ENCODE measurements around the gene PDGFC. TPM values are rescaled to one million over a fixed set of nuclear protein-coding genes. Genes with fewer than 3 reads are reported as not detected.

Gene PDGFC
- total and polyA plus RNA-seq, 2 of the 13 experiments (the other 11 are each of a cell fraction or from before 2014, with no cell fraction given) = 4.6 to 9.1 TPM

DNA sequence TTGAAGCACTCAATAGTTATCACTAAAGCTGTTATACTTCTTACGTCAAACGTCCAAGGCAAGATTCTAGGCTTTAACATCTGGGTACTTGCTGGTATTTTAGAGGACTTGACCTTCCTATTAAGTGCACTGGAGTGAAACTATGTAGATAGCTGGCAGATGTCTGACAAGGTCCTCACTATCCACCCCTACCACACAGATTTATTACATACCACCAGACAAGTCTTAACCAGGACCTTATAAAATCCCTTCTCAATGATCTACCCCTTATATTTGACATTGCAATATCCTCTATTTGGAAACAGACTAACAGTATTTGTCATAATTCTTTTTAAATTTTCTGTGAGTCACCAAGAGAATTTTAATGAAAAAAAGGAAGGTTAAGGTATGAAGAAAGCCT, 78.8 kb downstream of the PDGFC start (continued):
- no peak for TF ChIP-seq ZNF441 (CRISPR knock-in tag; IDR thresholded peaks at IDR 0.05; ENCODE audit: borderline replicate concordance)
- no peak for TF ChIP-seq PAF1 (CRISPR knock-in tag; IDR thresholded peaks at IDR 0.05)
- TF ChIP-seq, protein P1, sequence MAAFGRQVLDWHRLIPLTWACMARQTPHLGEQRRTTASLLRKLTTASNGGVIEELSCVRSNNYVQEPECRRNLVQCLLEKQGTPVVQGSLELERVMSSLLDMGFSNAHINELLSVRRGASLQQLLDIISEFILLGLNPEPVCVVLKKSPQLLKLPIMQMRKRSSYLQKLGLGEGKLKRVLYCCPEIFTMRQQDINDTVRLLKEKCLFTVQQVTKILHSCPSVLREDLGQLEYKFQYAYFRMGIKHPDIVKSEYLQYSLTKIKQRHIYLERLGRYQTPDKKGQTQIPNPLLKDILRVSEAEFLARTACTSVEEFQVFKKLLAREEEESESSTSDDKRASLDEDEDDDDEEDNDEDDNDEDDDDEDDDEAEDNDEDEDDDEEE (CRISPR knock-in tag; IDR thresholded peaks at IDR 0.05) = no peak
- no peak for TF ChIP-seq SMARCC2 (IDR thresholded peaks at IDR 0.05)
- TF ChIP-seq ZNF260 (CRISPR knock-in tag; IDR thresholded peaks at IDR 0.05; ENCODE audit: borderline replicate concordance, low read depth) = no peak
- TF ChIP-seq ZFP41 (CRISPR knock-in tag; IDR thresholded peaks at IDR 0.05; ENCODE audit: borderline replicate concordance) = no peak
- no peak for TF ChIP-seq TBL1XR1 (IDR thresholded peaks at IDR 0.05; ENCODE audit: borderline replicate concordance, low read length, partially characterized antibody)
- TF ChIP-seq CBFB (CRISPR knock-in tag; IDR thresholded peaks at IDR 0.05) = no peak
- no peak for TF ChIP-seq FOXM1 (CRISPR knock-in tag; IDR thresholded peaks at IDR 0.05)

DNA sequence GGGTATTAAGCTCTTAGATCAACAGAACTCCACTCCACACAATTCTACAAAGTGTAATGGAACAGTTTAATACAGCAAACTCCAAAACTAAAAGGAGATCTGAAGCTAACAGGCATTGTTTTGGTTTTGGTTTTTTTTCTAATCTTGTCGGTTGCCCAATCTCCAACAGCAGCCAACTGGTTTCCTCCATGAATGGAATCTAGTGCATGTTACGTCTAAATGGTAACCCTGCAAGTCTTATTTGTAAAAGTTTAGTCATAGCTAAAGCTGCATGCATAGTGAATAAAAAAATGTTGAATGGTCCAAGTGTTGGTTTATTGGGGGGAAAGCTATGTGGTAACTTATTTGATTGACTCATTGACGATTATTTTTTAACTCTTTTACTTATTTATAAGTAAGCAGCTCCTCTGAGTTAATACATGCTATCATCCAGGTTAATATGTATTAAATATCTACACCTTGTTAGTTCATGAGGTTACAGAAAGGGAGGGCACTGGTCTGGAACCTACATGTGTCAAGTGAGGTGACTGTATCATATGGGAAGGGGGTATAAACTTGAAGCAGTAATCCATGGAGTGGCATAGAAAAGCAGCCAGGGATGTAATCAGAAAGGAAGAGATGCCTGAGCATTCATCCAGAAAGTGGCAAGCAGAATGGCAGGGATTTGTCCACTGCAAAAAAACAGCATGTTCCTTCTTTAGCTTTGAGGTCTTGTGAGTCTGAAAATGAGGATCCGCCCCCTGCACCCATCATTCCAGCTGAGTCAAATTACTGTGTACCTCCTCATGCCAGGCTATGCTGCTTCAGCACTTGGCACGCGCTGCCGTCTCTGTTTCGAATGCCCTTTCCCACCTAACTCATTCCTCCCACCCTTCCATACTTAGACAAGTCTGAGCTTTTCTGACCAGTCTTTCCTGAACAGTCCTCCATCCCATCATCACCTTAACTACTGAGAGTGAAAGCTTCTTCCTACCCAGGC, 81.7 kb downstream of the PDGFC start:
- H3K27ac ChIP-seq (ENCODE audit: extremely low read length, insufficient read depth, low read length) = no peak overlapping the region
- no peaks in the 10 kb centered on the region for H3K9me3 ChIP-seq (ENCODE audit: low read length)
- intact Hi-C loops (cut with micrococcal nuclease; ENCODE audit: unreplicated experiment) = no loop called here
- WGBS (ENCODE audit: low lambda C conversion rate) = 92% methylated on average over 8 of the region's 8 CpGs
- H4K20me1 ChIP-seq (ENCODE audit: insufficient read depth, low read length) = no peaks in the 10 kb centered on the region
- BruUV-seq (replicated peaks) = no TSS peak
- H3K4me3 ChIP-seq (replicated peaks in 1 of 3; ENCODE audit: insufficient read depth in 1 of 3, low read depth in 2 of 3, low read length in 3 of 3) = no peak overlapping the region
- H3K79me2 ChIP-seq (ENCODE audit: insufficient read depth, low read length) = no peaks in the 10 kb centered on the region
- H3K9ac ChIP-seq (ENCODE audit: insufficient read depth, low read depth, low read length) = no peak overlapping the region
- ChIA-PET POLR2A (no interaction called here), CTCF (ENCODE audit: low intra/inter-chr PET ratio, low total read pairs) (no interaction called here)
- DNase-seq (ENCODE audit: low spot score) (no peak), FAIRE-seq (no peak), ATAC-seq (no peak)
- no peaks in the 10 kb centered on the region for H3K4me1 ChIP-seq (ENCODE audit: insufficient read depth, low read length)
- in situ Hi-C loops (cut with HindIII; ENCODE audit: extremely low pct_ligation_motif_present, low pct_unique_long_range_greater_than_20kb) = no loop called here
- no peak overlapping the region for H2AFZ ChIP-seq (ENCODE audit: low read length)
- TF ChIP-seq MEF2D (CRISPR knock-in tag; IDR thresholded peaks at IDR 0.05) (no peak), ZNF761 (CRISPR knock-in tag; conservative IDR thresholded peaks at IDR 0.05) (no peak), HOXA3 (CRISPR knock-in tag; IDR thresholded peaks at IDR 0.05) (no peak), ZNF879 (CRISPR knock-in tag; IDR thresholded peaks at IDR 0.05) (no peak), SIN3A (IDR thresholded peaks at IDR 0.05; ENCODE audit: borderline replicate concordance, low read depth, low read length) (no peak), ELF1 (CRISPR knock-in tag; IDR thresholded peaks at IDR 0.05) (no peak), EP300 (IDR thresholded peaks at IDR 0.05; ENCODE audit: low read depth in 2 of 2, low read length in 2 of 2) (no peak), EP300 (CRISPR knock-in tag; IDR thresholded peaks at IDR 0.05; ENCODE audit: borderline replicate concordance) (no peak), SMAD3 (CRISPR knock-in tag; IDR thresholded peaks at IDR 0.05) (no peak), ZFP37 (CRISPR knock-in tag; IDR thresholded peaks at IDR 0.05; ENCODE audit: borderline replicate concordance) (no peak), KMT2A (CRISPR knock-in tag; IDR thresholded peaks at IDR 0.05) (no peak), ZNF562 (CRISPR knock-in tag; IDR thresholded peaks at IDR 0.05; ENCODE audit: borderline replicate concordance) (no peak), IKZF4 (CRISPR knock-in tag; IDR thresholded peaks at IDR 0.05; ENCODE audit: borderline replicate concordance, low read depth, not compliant biosample characterization) (no peak), KAT2B (IDR thresholded peaks at IDR 0.05; ENCODE audit: borderline replicate concordance, low read depth, low read length) (no peak), PHF5A (CRISPR knock-in tag; IDR thresholded peaks at IDR 0.05; ENCODE audit: low read depth, unreplicated experiment) (no peak), ZNF367 (CRISPR knock-in tag; IDR thresholded peaks at IDR 0.05; ENCODE audit: borderline replicate concordance) (no peak)
- H3K27me3 ChIP-seq (ENCODE audit: control insufficient read depth in 1 of 2, insufficient read depth in 2 of 2, low read length in 2 of 2) = no peaks in the 10 kb centered on the region; a peak in 1 of 5 replicates
- H3K36me3 ChIP-seq (replicated peaks in 1 of 2; ENCODE audit: control insufficient read depth in 1 of 2, insufficient read depth in 2 of 2, low read length in 2 of 2) = no peaks in the 10 kb centered on the region
- H3K4me2 ChIP-seq (ENCODE audit: low read depth, low read length) = no peak overlapping the region

All from HepG2 (cell line).